ENCODE data around the gene FES. TPM values are rescaled to one million over a fixed set of nuclear protein-coding genes. Genes with fewer than 3 reads are reported as not detected.
A peak's percentile ranks its signal among the peaks of the same experiment; 100 is the strongest.

FES gene
- total RNA-seq, 6 experiments from 2014 or later = 11.5 to 36.5 (median 18.5) TPM

- ATAC-seq (peak in 1 of 4 donors; percentile 3), DNase-seq (peak in 2 of 3 donors; percentile 36 to 39)
- H3K27me3 ChIP-seq = no peaks in the 10 kb centered on the region
- intact Hi-C loops (cut with DNase I) = no loop called here
- H3K36me3 ChIP-seq = peaks cover 0 to 20% (median 9%) of the 10 kb centered on the region in 4 donors
- peaks cover 0 to 13% (median 3%) of the 10 kb centered on the region in 4 donors for H3K4me1 ChIP-seq
- peak overlapping the region in 2 of 3 donors; percentile 82 to 84 for H3K27ac ChIP-seq
- TF ChIP-seq, protein P1, sequence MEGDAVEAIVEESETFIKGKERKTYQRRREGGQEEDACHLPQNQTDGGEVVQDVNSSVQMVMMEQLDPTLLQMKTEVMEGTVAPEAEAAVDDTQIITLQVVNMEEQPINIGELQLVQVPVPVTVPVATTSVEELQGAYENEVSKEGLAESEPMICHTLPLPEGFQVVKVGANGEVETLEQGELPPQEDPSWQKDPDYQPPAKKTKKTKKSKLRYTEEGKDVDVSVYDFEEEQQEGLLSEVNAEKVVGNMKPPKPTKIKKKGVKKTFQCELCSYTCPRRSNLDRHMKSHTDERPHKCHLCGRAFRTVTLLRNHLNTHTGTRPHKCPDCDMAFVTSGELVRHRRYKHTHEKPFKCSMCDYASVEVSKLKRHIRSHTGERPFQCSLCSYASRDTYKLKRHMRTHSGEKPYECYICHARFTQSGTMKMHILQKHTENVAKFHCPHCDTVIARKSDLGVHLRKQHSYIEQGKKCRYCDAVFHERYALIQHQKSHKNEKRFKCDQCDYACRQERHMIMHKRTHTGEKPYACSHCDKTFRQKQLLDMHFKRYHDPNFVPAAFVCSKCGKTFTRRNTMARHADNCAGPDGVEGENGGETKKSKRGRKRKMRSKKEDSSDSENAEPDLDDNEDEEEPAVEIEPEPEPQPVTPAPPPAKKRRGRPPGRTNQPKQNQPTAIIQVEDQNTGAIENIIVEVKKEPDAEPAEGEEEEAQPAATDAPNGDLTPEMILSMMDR (IDR thresholded peaks at IDR 0.05) = no peak
- no peak for TF ChIP-seq POLR2A (IDR thresholded peaks at IDR 0.05)
- no peaks in the 10 kb centered on the region for H3K9me3 ChIP-seq
- H3K4me3 ChIP-seq = peak overlapping the region; percentile 49 to 68 (median 67)
- WGBS (ENCODE audit: insufficient coverage, low coverage, low lambda C conversion rate, missing lambda C conversion rate) = 42% methylated on average over 14 of the region's 14 CpGs
These were observed 17.1 kb downstream of the FES start for GRCh38 chr15:90901175-90902039.

DNA sequence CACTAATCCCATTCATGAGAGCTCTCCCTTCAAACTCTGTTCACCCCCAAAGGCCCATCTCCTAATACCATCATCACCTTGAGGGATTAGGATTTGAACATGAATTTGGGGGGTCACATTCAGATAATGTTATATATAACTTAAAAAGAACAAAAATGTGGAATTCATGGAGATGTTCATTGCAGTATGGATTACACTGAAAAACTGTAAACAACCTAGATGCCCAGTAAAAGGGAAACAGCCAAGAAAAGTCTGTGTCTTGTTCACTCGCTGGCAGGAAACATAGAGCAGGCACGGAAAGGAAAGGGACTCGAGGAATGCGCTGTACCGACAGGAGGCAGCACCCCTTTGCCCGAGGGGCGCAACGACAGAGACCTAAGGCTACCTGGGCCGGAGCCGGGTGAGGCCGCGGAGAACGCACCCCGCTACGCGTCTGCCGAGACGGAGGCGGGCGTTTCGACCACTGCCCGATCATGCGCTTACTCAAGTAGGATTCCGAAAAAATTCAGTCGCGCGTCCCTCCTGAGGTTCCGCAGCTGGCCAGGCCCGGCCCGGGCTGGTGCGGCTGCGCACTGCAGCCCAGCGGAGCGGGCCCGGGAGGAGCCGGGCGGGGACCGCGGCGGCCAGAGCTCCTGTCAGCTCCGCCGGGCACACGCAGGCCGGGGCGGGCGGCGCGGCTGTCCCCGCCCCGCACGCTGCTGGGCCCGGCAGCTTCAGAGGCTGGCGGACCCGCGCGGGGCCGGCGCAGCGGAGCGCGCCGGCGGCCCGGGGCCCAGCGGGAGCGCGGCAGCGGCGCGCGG lies 17.9 kb downstream of the FES start:
- TF ChIP-seq, protein P1 (IDR thresholded peaks at IDR 0.05) = peak; percentile 70 to 90 (median 87)
- peak; percentile 77 for TF ChIP-seq POLR2A (IDR thresholded peaks at IDR 0.05)
- DNase-seq = peak; percentile 84 to 87 (median 85)
- H3K27me3 ChIP-seq = no peaks in the 10 kb centered on the region

DNA sequence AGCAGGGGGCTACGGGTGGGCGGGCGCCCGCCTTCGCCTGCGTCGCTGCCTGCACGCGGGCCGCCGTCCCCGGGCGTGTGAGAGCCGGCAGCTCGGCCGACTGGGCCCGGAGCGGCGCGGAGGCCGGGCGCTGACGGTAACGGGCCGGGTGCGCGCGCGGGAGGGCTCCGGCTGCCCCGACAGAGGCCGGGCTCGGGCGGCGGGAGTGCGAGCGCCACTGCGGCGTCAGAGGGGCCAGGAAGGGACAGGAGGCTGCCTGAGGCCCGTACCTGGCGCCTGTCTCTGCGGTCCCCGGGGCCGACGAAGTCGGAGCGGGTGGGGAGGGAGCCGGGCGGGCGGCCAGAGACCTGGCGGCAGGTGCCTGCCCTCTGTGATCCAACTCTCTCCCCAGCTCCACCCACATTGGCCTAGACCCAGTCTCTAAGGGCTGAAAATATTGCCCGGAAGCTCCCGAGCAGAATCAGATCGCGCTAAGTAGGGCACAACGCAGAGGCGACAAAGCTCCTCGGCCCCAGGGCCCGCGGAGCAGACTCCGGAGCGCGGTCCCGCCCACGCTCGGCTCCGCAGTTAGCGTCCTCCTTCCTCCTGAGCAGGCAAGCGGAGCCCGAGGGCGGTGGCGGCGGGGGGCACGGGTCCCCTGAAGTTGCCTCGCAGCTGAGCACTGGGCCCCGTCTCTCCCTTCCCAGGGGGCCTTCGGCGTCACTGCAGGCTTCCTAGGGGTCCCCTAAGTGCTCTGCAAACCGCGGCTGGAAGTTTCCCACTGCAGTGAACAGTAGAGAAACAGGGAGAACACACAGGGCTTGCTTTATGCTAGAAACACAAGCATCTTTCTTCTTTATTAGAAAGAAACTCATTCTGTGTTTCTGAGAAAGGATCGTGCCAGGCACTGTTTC lies 18.8 kb downstream of the FES start, which contains the start of gene MAN2A2:
Gene MAN2A2, plus strand, starts transcription at position 463 of the 893 bp plus-strand sequence. CDS start 906 bp downstream, outside the sequence.
- 0% methylated on average over 8 of the region's 81 CpGs for WGBS (ENCODE audit: insufficient coverage, low coverage, low lambda C conversion rate, missing lambda C conversion rate)
- H3K27me3 ChIP-seq = no peaks in the 10 kb centered on the region
- peak within 1 kb of the TSS; percentile 82 to 92 (median 84) for H3K27ac ChIP-seq
- H3K4me3 ChIP-seq = peak within 1 kb of the TSS; percentile 52 to 68 (median 68)
- ATAC-seq = peak; percentile 74 to 83 (median 81)
- H3K9me3 ChIP-seq = no peaks in the 10 kb centered on the region
- H3K36me3 ChIP-seq = peaks cover 0 to 34% (median 16%) of the 10 kb centered on the region in 4 donors
- intact Hi-C loops (cut with DNase I) = no loop called here
- peak; percentile 85 to 95 (median 91) for DNase-seq
- peaks cover 0 to 13% (median 3%) of the 10 kb centered on the region in 4 donors for H3K4me1 ChIP-seq
- TF ChIP-seq, protein P1 (IDR thresholded peaks at IDR 0.05) = no peak
- TF ChIP-seq POLR2A (IDR thresholded peaks at IDR 0.05) = peak; percentile 76

More for the DNA sequence above, 17.9 kb downstream of the FES start:
- intact Hi-C loops (cut with DNase I) = no loop called here
- WGBS (ENCODE audit: insufficient coverage, low coverage, low lambda C conversion rate, missing lambda C conversion rate) = 0% methylated on average over 7 of the region's 71 CpGs
- Histone ChIP-seq H3K27ac (peak overlapping the region; percentile 80 to 84 (median 82)), H3K4me1 (peaks cover 0 to 13% (median 3%) of the 10 kb centered on the region in 4 donors), H3K4me3 (peak overlapping the region; percentile 49 to 68 (median 67)), H3K9me3 (no peaks in the 10 kb centered on the region), H3K36me3 (peaks cover 0 to 25% (median 12%) of the 10 kb centered on the region in 4 donors)
- ATAC-seq = peak; percentile 82 to 89 (median 88)
